GM23338 (cell line): ENCODE data around the gene TRIM71.

ENCODE experiments used
- CREB1 ChIP-seq: fragments of 250-450 bp; sonication (Bioruptor Pico); IDR thresholded peaks from 2 replicates; pipeline ENCODE4 v1.5.0; 2020; ENCODE audit warnings: low read depth, mild to moderate bottlenecking, moderate library complexity
- CTCF ChIP-seq, 2 experiments: fragments of 200-600 bp in 1 of 2; sonication (generic) in 1 of 2; conservative IDR thresholded peaks; 2 replicates each; pipeline versions ENCODE4 v1.5.1 to v1.6.1; 2016 to 2017; ENCODE audit warnings: antibody characterized with exemption in 2 of 2, low read depth in 2 of 2, mild to moderate bottlenecking in 2 of 2, moderate library complexity in 1 of 2
- EZH2 ChIP-seq: fragments of 200-600 bp; sonication (generic); IDR thresholded peaks from one replicate; pipeline ENCODE4 v1.8.0; 2017; ENCODE audit warnings: antibody characterized with exemption, mild to moderate bottlenecking, low read depth; ENCODE audit not compliant: unreplicated experiment
- EZH2phosphoT487 ChIP-seq: fragments of 200-600 bp; sonication (generic); IDR thresholded peaks from one replicate; pipeline ENCODE4 v1.8.1; 2018; ENCODE audit warnings: antibody characterized with exemption; ENCODE audit not compliant: unreplicated experiment
- JUNB ChIP-seq: IDR thresholded peaks from one replicate; pipeline ENCODE4 v1.6.1; 2016; ENCODE audit warnings: antibody characterized with exemption; ENCODE audit not compliant: unreplicated experiment
- NANOG ChIP-seq: IDR thresholded peaks from 2 replicates; pipeline ENCODE4 v1.6.1; 2016; ENCODE audit warnings: antibody characterized with exemption, borderline replicate concordance
- POLR2AphosphoS5 ChIP-seq: IDR thresholded peaks from 2 replicates; pipeline ENCODE4 v1.6.1; 2016; ENCODE audit warnings: antibody characterized with exemption, low read depth
- REST ChIP-seq: IDR thresholded peaks from one replicate; pipeline ENCODE4 v1.6.1; 2018; ENCODE audit warnings: antibody characterized with exemption; ENCODE audit not compliant: unreplicated experiment
- ZNF331 ChIP-seq: fragments of 250-450 bp; sonication (Bioruptor Pico); IDR thresholded peaks from 2 replicates; pipeline ENCODE4 v1.5.0; 2020; ENCODE audit warnings: low read depth, mild to moderate bottlenecking, moderate library complexity

GRCh38 chr3:32903953-32904352 is 86.2 kb downstream of the TRIM71 start:
- TF ChIP-seq REST (no peak), CTCF (conservative IDR thresholded peaks at IDR 0.05; ENCODE audit: low read depth in 2 of 2) (no peak), EZH2 (no peak), POLR2AphosphoS5 (no peak), EZH2phosphoT487 (no peak), ZNF331 (no peak), CREB1 (CRISPR knock-in tag) (no peak), NANOG (no peak), JUNB (no peak)
